ENCODE results near the gene TEX53. TPM values are rescaled to one million over a fixed set of nuclear protein-coding genes. Genes with fewer than 3 reads are reported as not detected.

The TEX53 gene
- total RNA-seq, 2 donors from 2014 or later: not detected

- no peaks in the 10 kb centered on the region for H3K4me1 ChIP-seq
- H3K27ac ChIP-seq: no peak overlapping the region
- H3K36me3 ChIP-seq: no peaks in the 10 kb centered on the region
- H3K4me3 ChIP-seq: no peak overlapping the region
- no peaks in the 10 kb centered on the region for H3K27me3 ChIP-seq
- no peak for TF ChIP-seq CTCF (IDR thresholded peaks at IDR 0.05)
- H3K9ac ChIP-seq (ENCODE audit: low read depth in 2 of 2, low read length in 2 of 2): no peak overlapping the region
- intact Hi-C loops (cut with DNase I): no loop called here
- no peak for DNase-seq
- H3K9me3 ChIP-seq: no peaks in the 10 kb centered on the region
These were observed 9.2 kb upstream of the TEX53 start for GRCh38 chr9:114666851-114667250.

GRCh38 chr9:114666401-114666800 is 8.8 kb upstream of the TEX53 start:
- H3K27ac ChIP-seq: no peak overlapping the region
- H3K27me3 ChIP-seq: no peaks in the 10 kb centered on the region
- no peak for DNase-seq
- no peak for TF ChIP-seq CTCF (IDR thresholded peaks at IDR 0.05)
- H3K9me3 ChIP-seq: no peaks in the 10 kb centered on the region
- no peaks in the 10 kb centered on the region for H3K36me3 ChIP-seq
- no peak overlapping the region for H3K9ac ChIP-seq (ENCODE audit: low read depth in 2 of 2, low read length in 2 of 2)
- intact Hi-C loops (cut with DNase I): no loop called here
- no peaks in the 10 kb centered on the region for H3K4me1 ChIP-seq
- no peak overlapping the region for H3K4me3 ChIP-seq

- no peaks in the 10 kb centered on the region for H3K27me3 ChIP-seq
- H3K4me1 ChIP-seq: no peaks in the 10 kb centered on the region
- no peaks in the 10 kb centered on the region for H3K9me3 ChIP-seq
- H3K4me3 ChIP-seq: no peak overlapping the region
- intact Hi-C loops (cut with DNase I): no loop called here
- DNase-seq: no peak
- no peak overlapping the region for H3K9ac ChIP-seq (ENCODE audit: low read depth in 2 of 2, low read length in 2 of 2)
- no peak for TF ChIP-seq CTCF (IDR thresholded peaks at IDR 0.05)
- no peak overlapping the region for H3K27ac ChIP-seq
- no peaks in the 10 kb centered on the region for H3K36me3 ChIP-seq
These were observed 6.6 kb upstream of the TEX53 start for GRCh38 chr9:114664181-114664580.

- no peaks in the 10 kb centered on the region for H3K4me1 ChIP-seq
These were observed 4.7 kb upstream of the TEX53 start for GRCh38 chr9:114662081-114662989.

GRCh38 chr9:114656301-114656700 is 1.3 kb downstream of the TEX53 start:
- no peak for TF ChIP-seq CTCF (IDR thresholded peaks at IDR 0.05)
- no peak for DNase-seq
- Histone ChIP-seq H3K9ac (ENCODE audit: low read depth in 2 of 2, low read length in 2 of 2) (no peak overlapping the region), H3K9me3 (no peaks in the 10 kb centered on the region), H3K36me3 (no peaks in the 10 kb centered on the region), H3K27ac (no peak overlapping the region), H3K27me3 (no peaks in the 10 kb centered on the region), H3K4me1 (no peaks in the 10 kb centered on the region), H3K4me3 (no peak overlapping the region)
- intact Hi-C loops (cut with DNase I): loop anchor here (5.0 kb wide), 1 partner anchor 169 kb away; no protein-coding TSS in a partner anchor

More at GRCh38 chr9:114662081-114662989, 4.7 kb upstream of the TEX53 start:
- intact Hi-C loops (cut with DNase I): no loop called here
- peak; percentile 68 for TF ChIP-seq CTCF (IDR thresholded peaks at IDR 0.05)
- H3K4me3 ChIP-seq: no peak overlapping the region
- no peaks in the 10 kb centered on the region for H3K36me3 ChIP-seq
- peak; percentile 63 for DNase-seq
- H3K27ac ChIP-seq: no peak overlapping the region
- no peaks in the 10 kb centered on the region for H3K27me3 ChIP-seq
- H3K9me3 ChIP-seq: no peaks in the 10 kb centered on the region
- H3K9ac ChIP-seq (ENCODE audit: low read depth in 2 of 2, low read length in 2 of 2): no peak overlapping the region
